ENCODE results near the gene PELI1.

The PELI1 gene

GRCh38 chr2:64140665-64141200, 3.5 kb downstream of the PELI1 start:
- TF ChIP-seq CTCF (IDR thresholded peaks at IDR 0.05; ENCODE audit: low read depth, low read length, missing control alignments): no peak
- DNase-seq: no peak
- H3K27ac ChIP-seq: no peak overlapping the region
- no peak overlapping the region for H3K4me3 ChIP-seq (ENCODE audit: low read depth, low read length)
- in situ Hi-C loops (cut with HindIII; ENCODE audit: low pct_ligation_motif_present, low sequenced_read_pairs): no loop called here
- H3K27me3 ChIP-seq (replicated peaks): no peaks in the 10 kb centered on the region
- H3K36me3 ChIP-seq (replicated peaks): no peaks in the 10 kb centered on the region

GRCh38 chr2:64139956-64140355, 4.3 kb downstream of the PELI1 start:
- Histone ChIP-seq H3K4me3 (ENCODE audit: low read depth, low read length) (no peak overlapping the region), H3K27me3 (replicated peaks) (no peaks in the 10 kb centered on the region), H3K36me3 (replicated peaks) (no peaks in the 10 kb centered on the region), H3K27ac (no peak overlapping the region)
- no peak for DNase-seq
- no peak for TF ChIP-seq CTCF (IDR thresholded peaks at IDR 0.05; ENCODE audit: low read depth, low read length, missing control alignments)
- in situ Hi-C loops (cut with HindIII; ENCODE audit: low pct_ligation_motif_present, low sequenced_read_pairs): no loop called here

- Histone ChIP-seq H3K27ac (no peak overlapping the region), H3K27me3 (replicated peaks) (no peaks in the 10 kb centered on the region), H3K4me3 (ENCODE audit: low read depth, low read length) (no peak overlapping the region), H3K36me3 (replicated peaks) (no peaks in the 10 kb centered on the region)
- no peak for TF ChIP-seq CTCF (IDR thresholded peaks at IDR 0.05; ENCODE audit: low read depth, low read length, missing control alignments)
- in situ Hi-C loops (cut with HindIII; ENCODE audit: low pct_ligation_motif_present, low sequenced_read_pairs): no loop called here
- DNase-seq: no peak
Measured at GRCh38 chr2:64137996-64138395, 6.2 kb downstream of the PELI1 start.

- no peak overlapping the region for H3K4me3 ChIP-seq (ENCODE audit: low read depth, low read length)
- H3K27me3 ChIP-seq (replicated peaks): no peaks in the 10 kb centered on the region
- TF ChIP-seq CTCF (IDR thresholded peaks at IDR 0.05; ENCODE audit: low read depth, low read length, missing control alignments): no peak
- DNase-seq: no peak
- no peaks in the 10 kb centered on the region for H3K36me3 ChIP-seq (replicated peaks)
- in situ Hi-C loops (cut with HindIII; ENCODE audit: low pct_ligation_motif_present, low sequenced_read_pairs): no loop called here
- no peak overlapping the region for H3K27ac ChIP-seq
Measured at GRCh38 chr2:64137567-64137966, 6.7 kb downstream of the PELI1 start.

DNA sequence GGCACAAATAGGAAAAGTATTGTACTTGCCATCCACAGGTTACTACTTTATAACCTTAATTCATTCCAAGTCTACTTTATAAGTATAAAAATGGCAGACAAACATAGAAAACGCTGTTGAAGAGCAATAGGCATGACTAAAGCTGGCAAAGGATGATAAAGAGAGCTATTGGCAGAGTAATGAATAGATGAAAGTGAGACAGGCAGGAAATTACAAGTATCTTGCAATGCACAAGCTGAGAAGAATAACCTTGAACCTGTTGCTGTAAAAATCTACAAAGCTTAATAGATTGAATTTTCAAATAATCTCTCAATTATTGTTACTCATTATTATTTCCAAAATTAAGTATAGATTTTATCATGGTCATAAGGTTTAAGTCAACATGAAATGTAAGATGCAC, 8.8 kb downstream of the PELI1 start:
- in situ Hi-C loops (cut with HindIII; ENCODE audit: low pct_ligation_motif_present, low sequenced_read_pairs): no loop called here
- no peak overlapping the region for H3K4me3 ChIP-seq (ENCODE audit: low read depth, low read length)
- H3K36me3 ChIP-seq (replicated peaks): no peaks in the 10 kb centered on the region
- no peak for TF ChIP-seq CTCF (IDR thresholded peaks at IDR 0.05; ENCODE audit: low read depth, low read length, missing control alignments)
- no peak overlapping the region for H3K27ac ChIP-seq
- DNase-seq: no peak
- no peaks in the 10 kb centered on the region for H3K27me3 ChIP-seq (replicated peaks)

DNA sequence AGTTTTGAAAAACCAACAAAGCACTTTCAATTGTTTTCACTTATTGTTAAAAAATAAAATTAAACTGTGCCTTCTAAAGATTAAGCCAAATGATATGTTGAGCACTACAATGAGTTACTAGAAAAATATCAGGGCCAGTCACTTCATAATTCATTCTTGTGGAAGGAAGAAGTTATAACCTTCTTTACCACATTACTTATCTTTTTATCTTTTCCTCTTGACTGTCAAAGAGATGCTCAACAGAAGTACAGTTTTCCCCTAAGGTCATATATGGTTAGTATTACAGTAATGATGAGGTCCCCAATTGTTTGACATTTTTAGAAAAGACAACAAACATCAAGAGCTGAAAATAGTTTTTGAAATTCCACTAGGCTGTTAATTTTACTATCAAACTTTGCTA, 9.4 kb downstream of the PELI1 start:
- no peak for DNase-seq
- TF ChIP-seq CTCF (IDR thresholded peaks at IDR 0.05; ENCODE audit: low read depth, low read length, missing control alignments): no peak
- no peaks in the 10 kb centered on the region for H3K36me3 ChIP-seq (replicated peaks)
- no peak overlapping the region for H3K27ac ChIP-seq
- in situ Hi-C loops (cut with HindIII; ENCODE audit: low pct_ligation_motif_present, low sequenced_read_pairs): no loop called here
- H3K27me3 ChIP-seq (replicated peaks): no peaks in the 10 kb centered on the region
- no peak overlapping the region for H3K4me3 ChIP-seq (ENCODE audit: low read depth, low read length)

Data from brain microvascular endothelial cell (primary cell).